ENCODE measurements around the gene SLC9C1.

SLC9C1 gene

GRCh38 chr3:112273536-112273935 lies 20.5 kb downstream of the SLC9C1 start:
- no peaks in the 10 kb centered on the region for H4K20me1 ChIP-seq (ENCODE audit: insufficient read depth)

GRCh38 chr3:112261742-112262141 lies 32.3 kb downstream of the SLC9C1 start:
- no peaks in the 10 kb centered on the region for H3K79me2 ChIP-seq (ENCODE audit: insufficient read depth, low read depth)
- H3K27me3 ChIP-seq (ENCODE audit: insufficient read depth, low read depth), result no peaks in the 10 kb centered on the region
- no peak overlapping the region for H3K9ac ChIP-seq
- H4K20me1 ChIP-seq (ENCODE audit: insufficient read depth), result no peaks in the 10 kb centered on the region
- H3K4me1 ChIP-seq (ENCODE audit: low read depth, poor library complexity, severe bottlenecking), result no peaks in the 10 kb centered on the region
- H3K4me3 ChIP-seq (IDR thresholded peaks at IDR 0.05; ENCODE audit: insufficient read depth, low read depth, low read length), result no peak overlapping the region
- no peak overlapping the region for H2AFZ ChIP-seq (ENCODE audit: low read depth)
- H3K4me2 ChIP-seq, result no peak overlapping the region
- no peaks in the 10 kb centered on the region for H3K36me3 ChIP-seq (ENCODE audit: insufficient read depth)
- no peak overlapping the region for H3K27ac ChIP-seq
- TF ChIP-seq CTCF (conservative IDR thresholded peaks at IDR 0.05; ENCODE audit: low read depth, low read length), result no peak

More at GRCh38 chr3:112273536-112273935, 20.5 kb downstream of the SLC9C1 start:
- H3K27me3 ChIP-seq (ENCODE audit: insufficient read depth, low read depth), result no peaks in the 10 kb centered on the region
- no peak overlapping the region for H3K27ac ChIP-seq
- no peak overlapping the region for H3K9ac ChIP-seq
- no peaks in the 10 kb centered on the region for H3K36me3 ChIP-seq (ENCODE audit: insufficient read depth)
- no peak for TF ChIP-seq CTCF (conservative IDR thresholded peaks at IDR 0.05; ENCODE audit: low read depth, low read length)
- no peaks in the 10 kb centered on the region for H3K79me2 ChIP-seq (ENCODE audit: insufficient read depth, low read depth)
- no peak overlapping the region for H2AFZ ChIP-seq (ENCODE audit: low read depth)
- H3K4me2 ChIP-seq, result no peak overlapping the region
- H3K4me3 ChIP-seq (IDR thresholded peaks at IDR 0.05; ENCODE audit: insufficient read depth, low read depth, low read length), result no peak overlapping the region
- H3K4me1 ChIP-seq (ENCODE audit: low read depth, poor library complexity, severe bottlenecking), result no peaks in the 10 kb centered on the region

- Histone ChIP-seq H4K20me1 (ENCODE audit: insufficient read depth) (no peaks in the 10 kb centered on the region), H3K27ac (no peak overlapping the region), H3K79me2 (ENCODE audit: insufficient read depth, low read depth) (no peaks in the 10 kb centered on the region), H3K4me3 (IDR thresholded peaks at IDR 0.05; ENCODE audit: insufficient read depth, low read depth, low read length) (no peak overlapping the region), H2AFZ (ENCODE audit: low read depth) (no peak overlapping the region), H3K9ac (no peak overlapping the region), H3K4me1 (ENCODE audit: low read depth, poor library complexity, severe bottlenecking) (no peaks in the 10 kb centered on the region), H3K27me3 (ENCODE audit: insufficient read depth, low read depth) (no peaks in the 10 kb centered on the region), H3K4me2 (no peak overlapping the region), H3K36me3 (ENCODE audit: insufficient read depth) (no peaks in the 10 kb centered on the region)
- no peak for TF ChIP-seq CTCF (conservative IDR thresholded peaks at IDR 0.05; ENCODE audit: low read depth, low read length)
These were observed 33.5 kb downstream of the SLC9C1 start for GRCh38 chr3:112260563-112260962.

GRCh38 chr3:112253301-112253971 lies 40.6 kb downstream of the SLC9C1 start:
- Histone ChIP-seq H3K4me2 (peak overlapping the region; percentile 40), H3K79me2 (ENCODE audit: insufficient read depth, low read depth) (no peaks in the 10 kb centered on the region), H3K27ac (peak overlapping the region; percentile 16; the same call in 1 of the 2 replicates)

More at GRCh38 chr3:112253301-112253971, 40.6 kb downstream of the SLC9C1 start:
- no peaks in the 10 kb centered on the region for H4K20me1 ChIP-seq (ENCODE audit: insufficient read depth)
- peaks cover 23% of the 10 kb centered on the region for H3K4me1 ChIP-seq (ENCODE audit: low read depth, poor library complexity, severe bottlenecking)
- no peaks in the 10 kb centered on the region for H3K36me3 ChIP-seq (ENCODE audit: insufficient read depth)
- H3K27me3 ChIP-seq (ENCODE audit: insufficient read depth, low read depth), result no peaks in the 10 kb centered on the region
- no peak for TF ChIP-seq CTCF (conservative IDR thresholded peaks at IDR 0.05; ENCODE audit: low read depth, low read length)
- peak overlapping the region; percentile 27 for H2AFZ ChIP-seq (ENCODE audit: low read depth)
- no peak overlapping the region for H3K9ac ChIP-seq
- peak overlapping the region; percentile 55 for H3K4me3 ChIP-seq (IDR thresholded peaks at IDR 0.05; ENCODE audit: insufficient read depth, low read depth, low read length)

All from KMS-11 (cell line).